ENCODE data around the gene FRMD8.

- no peak for TF ChIP-seq EZH2 (IDR thresholded peaks at IDR 0.05; ENCODE audit: insufficient read depth, poor library complexity, severe bottlenecking)
- no peak for TF ChIP-seq EZH2phosphoT487 (IDR thresholded peaks at IDR 0.05; ENCODE audit: insufficient read depth, low read depth)
Measured at GRCh38 chr11:65448074-65448417, 61.6 kb downstream of the FRMD8 start.
